ENCODE results near the gene DRICH1. TPM values are rescaled to one million over a fixed set of nuclear protein-coding genes. Genes with fewer than 3 reads are reported as not detected.
"Not testable (repeated sequence)": the region's sequence is repeated elsewhere in the genome, so short reads cannot be mapped to it uniquely, and the experiment has no call there.

DRICH1 gene
- total RNA-seq, 2 experiments from 2014 or later: 0.23 TPM; not detected in 1

- no peak for ATAC-seq
- Mint-ChIP-seq H3K9me3 (ENCODE audit: low read depth) (no peaks in the 10 kb centered on the region), H3K27ac (no peak overlapping the region), H3K36me3 (peaks cover 7% of the 10 kb centered on the region), H3K4me3 (no peak overlapping the region), H3K27me3 (no peaks in the 10 kb centered on the region), H3K4me1 (peaks cover 22% of the 10 kb centered on the region)
- DNase-seq: no peak
- CTCF ChIA-PET: no interaction called here
Measured at GRCh38 chr22:23670378-23671295, 38.5 kb upstream of the DRICH1 start.

DNA sequence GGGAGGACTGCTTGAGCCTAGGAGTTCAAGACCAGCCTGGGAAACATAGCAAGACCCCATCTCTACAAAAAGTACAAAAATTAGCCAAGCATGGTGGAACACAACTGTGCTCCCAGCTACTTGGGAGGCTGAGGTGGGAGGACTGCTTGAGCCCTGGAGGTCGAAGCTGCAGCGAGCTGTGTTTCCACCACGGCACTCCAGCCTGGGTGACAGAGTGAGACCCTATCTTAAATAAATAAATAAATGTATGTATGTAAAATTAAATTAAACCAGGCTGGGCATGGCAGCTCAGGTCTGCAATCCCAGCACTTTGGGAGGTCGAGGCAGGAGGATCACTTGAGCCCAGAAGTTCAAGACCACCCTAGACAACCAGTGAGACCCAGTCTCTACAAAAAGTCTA, 28.3 kb upstream of the DRICH1 start:
- H3K9me3 Mint-ChIP-seq (ENCODE audit: low read depth); H3K27ac Mint-ChIP-seq; ATAC-seq; H3K27me3 Mint-ChIP-seq; DNase-seq; H3K4me3 Mint-ChIP-seq; H3K4me1 Mint-ChIP-seq: not testable (repeated sequence)
- peaks cover 37% of the 10 kb centered on the region for H3K36me3 Mint-ChIP-seq
- CTCF ChIA-PET: interaction anchor here (0.9 kb wide), 1 partner anchor 9 kb away, joined by 3 read pairs; no protein-coding TSS in a partner anchor

DNA sequence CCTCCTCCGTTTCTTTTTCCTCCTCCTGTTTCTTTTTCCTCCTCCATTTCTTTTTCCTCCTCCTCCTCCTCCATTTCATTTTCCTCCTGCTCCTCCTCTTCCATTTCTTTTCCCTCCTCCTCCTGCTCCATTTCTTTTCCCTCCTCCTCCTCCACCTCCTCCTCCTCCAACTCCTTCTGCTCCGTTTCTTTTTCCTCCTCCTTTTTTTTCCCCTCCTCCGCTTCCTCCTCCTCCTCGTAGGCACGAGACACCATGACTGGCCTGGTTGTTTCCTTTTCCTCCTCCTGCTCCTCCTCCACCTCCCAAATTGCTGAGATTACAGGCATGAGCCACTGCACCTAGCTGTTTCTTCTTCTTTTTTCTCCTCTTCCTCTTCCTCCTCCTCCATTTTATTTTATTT, 25.6 kb upstream of the DRICH1 start:
- Mint-ChIP-seq H3K4me3 (no peak overlapping the region), H3K27ac (no peak overlapping the region), H3K9me3 (ENCODE audit: low read depth) (no peaks in the 10 kb centered on the region), H3K4me1 (peaks cover 9% of the 10 kb centered on the region), H3K27me3 (no peaks in the 10 kb centered on the region), H3K36me3 (peaks cover 25% of the 10 kb centered on the region)
- CTCF ChIA-PET: no interaction called here
- DNase-seq (no peak), ATAC-seq (no peak)

DNA sequence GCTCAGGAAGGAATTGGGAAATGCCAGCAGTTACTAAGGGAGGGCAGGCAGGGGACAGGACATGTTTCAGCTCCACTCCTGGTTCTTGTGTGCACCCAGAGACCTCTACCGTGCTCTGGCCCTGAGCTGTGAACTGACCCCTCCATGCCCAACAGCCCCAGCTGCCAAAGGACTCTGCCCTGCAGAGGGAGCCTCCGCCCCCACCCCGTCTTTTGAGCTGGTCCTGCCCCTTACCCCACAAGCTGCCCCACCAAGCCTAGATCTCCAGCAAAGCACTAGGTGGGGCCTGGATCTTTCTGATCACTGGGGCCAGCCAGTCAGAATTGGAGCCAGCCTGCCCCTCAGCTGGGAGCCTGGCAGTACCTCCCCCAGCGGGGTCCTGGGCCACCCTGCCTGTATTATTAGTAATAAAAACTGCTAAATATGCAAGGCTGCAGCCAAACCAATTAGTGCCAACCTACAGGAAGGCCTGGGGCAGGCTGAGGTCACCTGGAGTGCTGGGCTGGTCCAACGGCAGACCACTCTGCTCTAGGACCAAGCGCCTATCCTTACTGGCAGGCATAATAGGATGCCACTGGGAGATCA, 23.9 kb upstream of the DRICH1 start:
- Mint-ChIP-seq H3K4me1 (no peaks in the 10 kb centered on the region), H3K36me3 (peaks cover 13% of the 10 kb centered on the region), H3K4me3 (no peak overlapping the region), H3K9me3 (ENCODE audit: low read depth) (no peaks in the 10 kb centered on the region), H3K27me3 (no peaks in the 10 kb centered on the region), H3K27ac (no peak overlapping the region)
- CTCF ChIA-PET: no interaction called here
- DNase-seq: no peak
- ATAC-seq: no peak

DNA sequence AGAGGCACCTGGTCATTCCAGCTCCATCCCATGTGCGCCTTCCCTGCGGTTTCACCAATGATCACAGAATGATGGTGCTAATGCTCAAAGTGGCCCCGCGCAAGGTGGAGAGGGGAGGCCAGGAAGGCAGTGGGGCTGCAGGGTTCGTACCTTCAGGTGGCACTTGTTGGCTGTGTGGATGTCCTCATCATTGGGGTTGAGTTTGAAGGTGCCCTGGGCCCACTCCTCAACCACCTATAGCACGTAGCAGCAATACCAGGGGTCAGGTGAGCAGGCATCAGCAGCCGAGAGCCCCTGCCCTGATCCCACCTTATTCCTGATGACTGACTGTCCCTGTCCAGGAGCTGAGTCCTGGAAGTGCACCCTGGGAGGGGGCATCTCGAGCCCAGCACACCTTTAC, 20.6 kb upstream of the DRICH1 start:
- CTCF ChIA-PET: no interaction called here
- no peak overlapping the region for H3K4me3 Mint-ChIP-seq
- no peak for ATAC-seq
- no peaks in the 10 kb centered on the region for H3K36me3 Mint-ChIP-seq
- no peaks in the 10 kb centered on the region for H3K9me3 Mint-ChIP-seq (ENCODE audit: low read depth)
- H3K27me3 Mint-ChIP-seq: no peaks in the 10 kb centered on the region
- no peak overlapping the region for H3K27ac Mint-ChIP-seq
- DNase-seq: no peak
- H3K4me1 Mint-ChIP-seq: no peaks in the 10 kb centered on the region

DNA sequence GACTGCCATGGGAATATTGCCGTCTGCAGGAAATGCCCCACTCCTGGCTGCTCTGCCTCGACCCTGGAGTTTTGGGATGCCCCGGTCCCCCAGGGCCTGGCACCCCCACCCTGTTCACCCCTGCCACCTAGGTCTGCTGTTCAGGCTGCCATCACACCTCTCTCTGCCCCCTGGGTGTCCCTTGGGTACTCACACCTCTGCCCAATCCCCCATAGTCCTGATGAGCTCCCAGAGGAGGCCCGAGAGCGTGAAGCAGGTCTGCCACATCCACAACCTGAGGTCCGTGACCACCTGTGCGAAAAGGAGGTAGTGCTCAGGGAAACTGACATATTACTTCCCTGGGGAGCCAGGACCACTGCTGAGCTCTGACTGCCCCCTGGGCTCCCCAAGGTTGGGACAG, 20.2 kb upstream of the DRICH1 start:
- CTCF ChIA-PET: no interaction called here
- no peaks in the 10 kb centered on the region for H3K36me3 Mint-ChIP-seq

GRCh38 chr22:23651676-23652075, 19.6 kb upstream of the DRICH1 start:
- no peaks in the 10 kb centered on the region for H3K4me1 Mint-ChIP-seq
- DNase-seq (no peak), ATAC-seq (no peak)
- H3K27me3 Mint-ChIP-seq: no peaks in the 10 kb centered on the region
- CTCF ChIA-PET: interaction anchor here (1.3 to 1.5 kb wide), 2 partner anchors 9 to 198 kb away, joined by 3 to 5 read pairs; no protein-coding TSS in a partner anchor
- H3K4me3 Mint-ChIP-seq: no peak overlapping the region
- H3K9me3 Mint-ChIP-seq (ENCODE audit: low read depth): no peaks in the 10 kb centered on the region
- H3K27ac Mint-ChIP-seq: no peak overlapping the region
- no peaks in the 10 kb centered on the region for H3K36me3 Mint-ChIP-seq

More for the DNA sequence above, 20.2 kb upstream of the DRICH1 start:
- no peaks in the 10 kb centered on the region for H3K27me3 Mint-ChIP-seq
- H3K27ac Mint-ChIP-seq: no peak overlapping the region
- ATAC-seq: no peak
- H3K9me3 Mint-ChIP-seq (ENCODE audit: low read depth): no peaks in the 10 kb centered on the region
- H3K4me3 Mint-ChIP-seq: no peak overlapping the region
- H3K4me1 Mint-ChIP-seq: no peaks in the 10 kb centered on the region
- DNase-seq: no peak

- DNase-seq (no peak), ATAC-seq (no peak)
- H3K9me3 Mint-ChIP-seq (ENCODE audit: low read depth): no peaks in the 10 kb centered on the region
- no peaks in the 10 kb centered on the region for H3K4me1 Mint-ChIP-seq
- H3K36me3 Mint-ChIP-seq: no peaks in the 10 kb centered on the region
- no peaks in the 10 kb centered on the region for H3K27me3 Mint-ChIP-seq
- no peak overlapping the region for H3K4me3 Mint-ChIP-seq
- CTCF ChIA-PET: interaction anchor here (0.7 kb wide), 1 partner anchor 1202 kb away, joined by 3 read pairs; no protein-coding TSS in a partner anchor
- no peak overlapping the region for H3K27ac Mint-ChIP-seq
Measured at GRCh38 chr22:23649071-23649501, 17.0 kb upstream of the DRICH1 start.

DNA sequence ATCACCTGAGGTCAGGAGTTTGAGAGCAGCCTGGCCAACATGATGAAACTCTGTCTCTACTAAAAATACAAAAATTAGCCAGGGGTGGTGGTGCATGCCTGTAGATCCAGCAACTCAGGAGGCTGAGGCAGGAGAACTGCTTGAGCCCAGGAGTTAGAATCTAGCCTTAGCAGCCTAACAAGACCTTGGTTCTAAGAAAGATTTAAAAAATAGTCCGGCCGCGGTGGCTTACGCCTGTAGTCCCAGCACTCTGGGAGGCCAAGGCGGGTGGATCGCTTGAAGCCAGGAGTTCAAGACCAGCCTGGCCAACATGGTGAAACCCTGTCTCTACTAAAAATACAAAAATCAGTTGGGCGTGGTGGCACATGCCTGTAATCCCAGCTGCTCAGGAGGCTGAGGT, 14.4 kb upstream of the DRICH1 start:
- H3K36me3 Mint-ChIP-seq; H3K27ac Mint-ChIP-seq; H3K4me3 Mint-ChIP-seq; CTCF ChIA-PET; DNase-seq; H3K27me3 Mint-ChIP-seq; H3K9me3 Mint-ChIP-seq (ENCODE audit: low read depth); ATAC-seq; H3K4me1 Mint-ChIP-seq: not testable (repeated sequence)

GRCh38 chr22:23640206-23640605, 8.1 kb upstream of the DRICH1 start:
- H3K27me3 Mint-ChIP-seq; ATAC-seq; H3K4me1 Mint-ChIP-seq; H3K9me3 Mint-ChIP-seq (ENCODE audit: low read depth); H3K4me3 Mint-ChIP-seq; CTCF ChIA-PET; H3K36me3 Mint-ChIP-seq; DNase-seq; H3K27ac Mint-ChIP-seq: not testable (repeated sequence)

GRCh38 chr22:23639661-23640060, 7.5 kb upstream of the DRICH1 start:
- Mint-ChIP-seq H3K27me3 (no peaks in the 10 kb centered on the region), H3K27ac (no peak overlapping the region), H3K4me3 (no peak overlapping the region), H3K9me3 (ENCODE audit: low read depth) (no peaks in the 10 kb centered on the region), H3K36me3 (peaks cover 2% of the 10 kb centered on the region), H3K4me1 (no peaks in the 10 kb centered on the region)
- DNase-seq (no peak), ATAC-seq (no peak)
- CTCF ChIA-PET: no interaction called here

- peaks cover 2% of the 10 kb centered on the region for H3K36me3 Mint-ChIP-seq
- no peaks in the 10 kb centered on the region for H3K9me3 Mint-ChIP-seq (ENCODE audit: low read depth)
- no peaks in the 10 kb centered on the region for H3K27me3 Mint-ChIP-seq
- DNase-seq (no peak), ATAC-seq (no peak)
- H3K27ac Mint-ChIP-seq: no peak overlapping the region
- H3K4me1 Mint-ChIP-seq: no peaks in the 10 kb centered on the region
- CTCF ChIA-PET: no interaction called here
- H3K4me3 Mint-ChIP-seq: no peak overlapping the region
Measured at GRCh38 chr22:23638611-23639010, 6.5 kb upstream of the DRICH1 start.

DNA sequence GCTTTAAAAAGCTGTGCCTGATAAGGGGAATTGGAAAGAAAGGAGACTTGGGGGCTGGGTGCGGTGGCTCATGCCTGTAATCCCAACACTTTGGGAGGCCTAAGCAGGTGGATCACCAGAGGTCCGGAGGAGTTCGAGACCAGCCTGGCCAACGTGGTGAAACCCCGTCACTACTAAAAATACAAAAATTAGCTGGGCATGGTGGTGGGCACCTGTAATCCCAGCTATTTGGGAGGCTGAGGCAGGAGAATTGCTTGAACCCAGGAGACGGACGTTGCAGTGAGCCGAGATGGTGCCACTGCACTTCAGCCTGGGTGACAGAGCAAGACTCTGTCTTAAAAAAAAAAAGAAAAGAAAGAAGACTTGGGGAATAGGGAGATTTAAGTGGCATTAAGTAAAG, 3.2 kb upstream of the DRICH1 start:
- not testable (repeated sequence) for H3K9me3 Mint-ChIP-seq (ENCODE audit: low read depth); ATAC-seq; DNase-seq; H3K36me3 Mint-ChIP-seq; H3K27ac Mint-ChIP-seq; H3K4me1 Mint-ChIP-seq; H3K27me3 Mint-ChIP-seq; H3K4me3 Mint-ChIP-seq
- CTCF ChIA-PET: interaction anchor here (1.1 kb wide), 1 partner anchor 214 kb away, joined by 4 read pairs; no protein-coding TSS in a partner anchor
